ENCODE measurements around the gene ELL2. TPM values are rescaled to one million over a fixed set of nuclear protein-coding genes. Genes with fewer than 3 reads are reported as not detected.

The ELL2 gene
- total and polyA plus RNA-seq, 2 donors (not counting 1 experiment from before 2014, with no cell fraction given), result 7.2 to 27.0 TPM

Other genes with a start within 250 kb of the ELL2 start
- gene RHOBTB3, start 230.5 kb downstream of the ELL2 start, total RNA-seq, result 5.0 and 5.3 TPM in 2 replicates
- 0.99 and 1.7 TPM in 2 replicates for gene RHOBTB3, start 230.5 kb downstream of the ELL2 start, polyA plus RNA-seq
- gene GLRX, start 139.1 kb downstream of the ELL2 start, total RNA-seq, result 44.6 and 50.0 TPM in 2 replicates
- gene GLRX, start 139.1 kb downstream of the ELL2 start, polyA plus RNA-seq, result 52.2 and 54.8 TPM in 2 replicates